Ovary (tissue), 3 donors: Measurements from ENCODE around the gene TUBB8B.
"Not testable (repeated sequence)": the region's sequence is repeated elsewhere in the genome, so short reads cannot be mapped to it uniquely, and the experiment has no call there.

ENCODE experiments used
- POLR2A ChIP-seq: fragments of 450-650 bp; IDR thresholded peaks from one replicate; pipeline ENCODE4 v1.6.1; 2017; ENCODE audit warnings: antibody characterized with exemption, mild to moderate bottlenecking, moderate library complexity
- TF ChIP-seq, protein P1 (sequence below), 3 donors: fragments of 450-650 bp in 2 of 3; fragments of 200-600 bp in 1 of 3; IDR thresholded peaks; one replicate each; pipeline versions ENCODE4 v1.5.1 to v1.8.0; 2016 to 2022; ENCODE audit warnings: antibody characterized with exemption in 3 of 3, mild to moderate bottlenecking in 1 of 3
- donor health status: DM: no; HTN: no; CAD: no.

DNA sequence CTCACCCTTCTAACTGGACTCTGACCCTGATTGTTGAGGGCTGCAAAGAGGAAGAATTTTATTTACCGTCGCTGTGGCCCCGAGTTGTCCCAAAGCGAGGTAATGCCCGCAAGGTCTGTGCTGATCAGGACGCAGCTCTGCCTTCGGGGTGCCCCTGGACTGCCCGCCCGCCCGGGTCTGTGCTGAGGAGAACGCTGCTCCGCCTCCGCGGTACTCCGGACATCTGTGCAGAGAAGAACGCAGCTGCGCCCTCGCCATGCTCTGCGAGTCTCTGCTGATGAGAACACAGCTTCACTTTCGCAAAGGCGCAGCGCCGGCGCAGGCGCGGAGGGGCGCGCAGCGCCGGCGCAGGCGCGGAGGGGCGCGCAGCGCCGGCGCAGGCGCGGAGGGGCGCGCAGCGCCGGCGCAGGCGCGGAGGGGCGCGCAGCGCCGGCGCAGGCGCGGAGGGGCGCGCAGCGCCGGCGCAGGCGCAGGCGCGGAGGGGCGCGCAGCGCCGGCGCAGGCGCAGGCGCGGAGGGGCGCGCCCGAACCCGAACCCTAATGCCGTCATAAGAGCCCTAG is 38.7 kb downstream of the TUBB8B start:
- TF ChIP-seq, protein P1, sequence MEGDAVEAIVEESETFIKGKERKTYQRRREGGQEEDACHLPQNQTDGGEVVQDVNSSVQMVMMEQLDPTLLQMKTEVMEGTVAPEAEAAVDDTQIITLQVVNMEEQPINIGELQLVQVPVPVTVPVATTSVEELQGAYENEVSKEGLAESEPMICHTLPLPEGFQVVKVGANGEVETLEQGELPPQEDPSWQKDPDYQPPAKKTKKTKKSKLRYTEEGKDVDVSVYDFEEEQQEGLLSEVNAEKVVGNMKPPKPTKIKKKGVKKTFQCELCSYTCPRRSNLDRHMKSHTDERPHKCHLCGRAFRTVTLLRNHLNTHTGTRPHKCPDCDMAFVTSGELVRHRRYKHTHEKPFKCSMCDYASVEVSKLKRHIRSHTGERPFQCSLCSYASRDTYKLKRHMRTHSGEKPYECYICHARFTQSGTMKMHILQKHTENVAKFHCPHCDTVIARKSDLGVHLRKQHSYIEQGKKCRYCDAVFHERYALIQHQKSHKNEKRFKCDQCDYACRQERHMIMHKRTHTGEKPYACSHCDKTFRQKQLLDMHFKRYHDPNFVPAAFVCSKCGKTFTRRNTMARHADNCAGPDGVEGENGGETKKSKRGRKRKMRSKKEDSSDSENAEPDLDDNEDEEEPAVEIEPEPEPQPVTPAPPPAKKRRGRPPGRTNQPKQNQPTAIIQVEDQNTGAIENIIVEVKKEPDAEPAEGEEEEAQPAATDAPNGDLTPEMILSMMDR (IDR thresholded peaks at IDR 0.05), result not testable (repeated sequence)
- TF ChIP-seq POLR2A, result not testable (repeated sequence)
